ENCODE data around the gene FFAR2.

The FFAR2 gene

GRCh38 chr19:35476149-35476548, 28.1 kb downstream of the FFAR2 start:
- Histone ChIP-seq H3K4me3 (no peak overlapping the region), H3K27ac (no peak overlapping the region)

GRCh38 chr19:35478794-35479677, 31.0 kb downstream of the FFAR2 start:
- Histone ChIP-seq H3K27ac (peak overlapping the region in 14 of 21 experiments; percentile 6 to 72 (median 48)), H3K4me3 (no peak overlapping the region)

- Histone ChIP-seq H3K27ac (no peak overlapping the region), H3K4me3 (no peak overlapping the region)
These were observed 35.0 kb downstream of the FFAR2 start for GRCh38 chr19:35483089-35483488.

- H3K4me3 ChIP-seq: no peak overlapping the region
- H3K27ac ChIP-seq: no peak overlapping the region
These were observed 36.4 kb downstream of the FFAR2 start for GRCh38 chr19:35484252-35485036.

GRCh38 chr19:35486268-35486708, 38.2 kb downstream of the FFAR2 start:
- Histone ChIP-seq H3K27ac (no peak overlapping the region), H3K4me3 (no peak overlapping the region)

- H3K4me3 ChIP-seq: peak overlapping the region in 3 of 7 experiments; percentile 7 to 28 (median 10)
- peak overlapping the region in 2 of 21 experiments; percentile 78 to 84 for H3K27ac ChIP-seq
These were observed 39.7 kb downstream of the FFAR2 start for GRCh38 chr19:35487656-35488182.

GRCh38 chr19:35488677-35489076, 40.6 kb downstream of the FFAR2 start:
- Histone ChIP-seq H3K4me3 (peak overlapping the region in 6 of 7 experiments; percentile 6 to 28 (median 12)), H3K27ac (peak overlapping the region in 8 of 21 experiments; percentile 55 to 84 (median 76))

GRCh38 chr19:35490364-35490763, 42.3 kb downstream of the FFAR2 start, which contains the start of gene KRTDAP:
TSS of gene KRTDAP (minus strand) at chr19:35490464. CDS start at chr19:35490442, 22 bp downstream.
- peak within 1 kb of the TSS in 20 of 21 experiments; percentile 18 to 84 (median 60) for H3K27ac ChIP-seq

GRCh38 chr19:35491836-35492360, 43.8 kb downstream of the FFAR2 start:
- no peak overlapping the region for H3K4me3 ChIP-seq
- peak overlapping the region in 8 of 21 experiments; percentile 9 to 82 (median 69) for H3K27ac ChIP-seq

More at GRCh38 chr19:35490364-35490763, 42.3 kb downstream of the FFAR2 start, which contains the start of gene KRTDAP:
- H3K4me3 ChIP-seq: peak within 1 kb of the TSS; percentile 0 to 28 (median 8)

- Histone ChIP-seq H3K27ac (peak overlapping the region in 19 of 21 experiments; percentile 22 to 82 (median 65)), H3K4me3 (no peak overlapping the region)
These were observed 45.9 kb downstream of the FFAR2 start for GRCh38 chr19:35493971-35494370.

GRCh38 chr19:35495107-35496064, 47.3 kb downstream of the FFAR2 start:
- H3K4me3 ChIP-seq: no peak overlapping the region
- H3K27ac ChIP-seq: peak overlapping the region in 17 of 21 experiments; percentile 11 to 82 (median 60)

- no peak overlapping the region for H3K4me3 ChIP-seq
- H3K27ac ChIP-seq: no peak overlapping the region
These were observed 49.3 kb downstream of the FFAR2 start for GRCh38 chr19:35497406-35497805.

- no peak overlapping the region for H3K4me3 ChIP-seq
- H3K27ac ChIP-seq: no peak overlapping the region
These were observed 50.2 kb downstream of the FFAR2 start for GRCh38 chr19:35498220-35498619.

GRCh38 chr19:35498984-35499527, 51.0 kb downstream of the FFAR2 start:
- H3K27ac ChIP-seq: peak overlapping the region in 2 of 21 experiments; percentile 34 to 50
- H3K4me3 ChIP-seq: no peak overlapping the region

GRCh38 chr19:35500611-35501010, 52.6 kb downstream of the FFAR2 start:
- Histone ChIP-seq H3K4me3 (peak overlapping the region; percentile 4 to 36 (median 21)), H3K27ac (peak overlapping the region in 16 of 21 experiments; percentile 9 to 77 (median 68))
